ENCODE data around the gene RXRB. TPM values are rescaled to one million over a fixed set of nuclear protein-coding genes. Genes with fewer than 3 reads are reported as not detected.

The RXRB gene
- total and polyA plus RNA-seq, 2 donors (not counting 1 experiment from before 2014, with no cell fraction given), result 88.3 to 99.9 TPM

DNA sequence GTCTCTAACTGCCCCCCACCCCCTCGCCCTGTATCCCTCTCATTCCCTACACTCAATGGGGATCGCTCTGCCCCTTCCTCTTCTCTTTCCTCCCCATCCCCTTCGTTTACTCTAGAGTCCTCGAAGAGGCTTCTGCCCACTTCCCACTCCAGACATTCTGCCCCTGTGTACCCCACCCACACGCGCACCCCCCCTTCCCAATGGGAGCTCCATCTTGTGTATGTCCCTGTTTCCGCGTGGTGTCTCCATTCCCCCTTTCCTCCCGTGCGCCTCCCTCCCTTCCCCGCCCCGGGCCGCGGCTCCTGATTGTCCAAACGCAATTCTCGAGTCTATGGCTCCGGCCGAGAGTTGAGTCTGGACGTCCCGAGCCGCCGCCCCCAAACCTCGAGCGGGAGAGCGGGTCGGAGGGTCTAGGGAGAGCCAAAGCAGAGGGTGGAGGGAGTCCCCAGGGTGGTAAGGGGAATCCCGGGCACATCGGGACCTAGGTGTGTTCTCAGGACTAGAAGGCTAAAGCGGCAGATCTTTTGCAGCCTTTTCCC is 7.2 kb upstream of the RXRB start:
- Mint-ChIP-seq H3K27me3 (peaks cover 2% of the 10 kb centered on the region), H3K27ac (peak overlapping the region; percentile 90), H3K4me1 (peaks cover 37% of the 10 kb centered on the region), H3K9me3 (ENCODE audit: insufficient read depth) (no peaks in the 10 kb centered on the region), H3K4me3 (peak overlapping the region; percentile 88)
- ChIA-PET POLR2A (interaction anchor here (0.7 to 2.0 kb wide), 9 partner anchors 8 to 363 kb away, joined by 3 to 12 read pairs (median 8); partner anchors contain the start of genes B3GALT4, HLA-DPB1 and VPS52), CTCF (interaction anchor here (1.0 to 3.0 kb wide), 5 partner anchors 10 to 235 kb away, joined by 3 to 14 read pairs (median 5); no protein-coding TSS in a partner anchor)
- H4K20me1 ChIP-seq (ENCODE audit: control insufficient read depth, insufficient read depth, low read length, poor library complexity, severe bottlenecking), result no peaks in the 10 kb centered on the region
- ATAC-seq (ENCODE audit: low read depth) (no peak), DNase-seq (no peak)
- peak overlapping the region; percentile 87 to 91 for H3K27ac ChIP-seq (ENCODE audit: low read length in 2 of 2)
- H2AFZ ChIP-seq (ENCODE audit: insufficient read depth, low read depth, low read length, poor library complexity, severe bottlenecking), result peak overlapping the region; percentile 76
- H3K27me3 ChIP-seq (replicated peaks in 1 of 4; ENCODE audit: control extremely low read depth in 1 of 4, control insufficient read depth in 3 of 4, insufficient read depth in 4 of 4, low read length in 3 of 4), result peaks cover 0 to 3% (median 2%) of the 10 kb centered on the region in 4 experiments
- TF ChIP-seq, protein P1, sequence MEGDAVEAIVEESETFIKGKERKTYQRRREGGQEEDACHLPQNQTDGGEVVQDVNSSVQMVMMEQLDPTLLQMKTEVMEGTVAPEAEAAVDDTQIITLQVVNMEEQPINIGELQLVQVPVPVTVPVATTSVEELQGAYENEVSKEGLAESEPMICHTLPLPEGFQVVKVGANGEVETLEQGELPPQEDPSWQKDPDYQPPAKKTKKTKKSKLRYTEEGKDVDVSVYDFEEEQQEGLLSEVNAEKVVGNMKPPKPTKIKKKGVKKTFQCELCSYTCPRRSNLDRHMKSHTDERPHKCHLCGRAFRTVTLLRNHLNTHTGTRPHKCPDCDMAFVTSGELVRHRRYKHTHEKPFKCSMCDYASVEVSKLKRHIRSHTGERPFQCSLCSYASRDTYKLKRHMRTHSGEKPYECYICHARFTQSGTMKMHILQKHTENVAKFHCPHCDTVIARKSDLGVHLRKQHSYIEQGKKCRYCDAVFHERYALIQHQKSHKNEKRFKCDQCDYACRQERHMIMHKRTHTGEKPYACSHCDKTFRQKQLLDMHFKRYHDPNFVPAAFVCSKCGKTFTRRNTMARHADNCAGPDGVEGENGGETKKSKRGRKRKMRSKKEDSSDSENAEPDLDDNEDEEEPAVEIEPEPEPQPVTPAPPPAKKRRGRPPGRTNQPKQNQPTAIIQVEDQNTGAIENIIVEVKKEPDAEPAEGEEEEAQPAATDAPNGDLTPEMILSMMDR (IDR thresholded peaks at IDR 0.05), result no peak
- TF ChIP-seq EZH2 (IDR thresholded peaks at IDR 0.05; ENCODE audit: borderline replicate concordance, insufficient read depth, low read depth, low read length, poor library complexity, severe bottlenecking), result no peak
- H3K79me2 ChIP-seq (ENCODE audit: control insufficient read depth, insufficient read depth, low read length), result peaks cover 18% of the 10 kb centered on the region
- under 1% methylated on average over 28 of the region's 29 CpGs for WGBS (ENCODE audit: insufficient coverage)
- H3K4me2 ChIP-seq (replicated peaks; ENCODE audit: low read depth, low read length, poor library complexity, severe bottlenecking), result peak overlapping the region; percentile 92
- peaks cover 0 to 32% of the 10 kb centered on the region in 2 experiments for H3K36me3 ChIP-seq (replicated peaks in 1 of 2; ENCODE audit: control extremely low read depth in 1 of 2, control insufficient read depth in 1 of 2, extremely low read depth in 1 of 2, insufficient read depth in 2 of 2, low read length in 1 of 2)
- H3K9ac ChIP-seq (ENCODE audit: low read length), result peak overlapping the region; percentile 89
- H3K4me1 ChIP-seq (ENCODE audit: control insufficient read depth in 2 of 2, insufficient read depth in 2 of 2, low read length in 2 of 2), result peaks cover 24 to 38% of the 10 kb centered on the region in 2 donors
- intact Hi-C loops (cut with micrococcal nuclease), result loop anchor here (1.0 to 10.0 kb wide), 4 partner anchors 7 to 1233 kb away; partner anchors contain the start of genes COL11A2, DXO, RXRB and SLC39A7
- H3K9me3 ChIP-seq (ENCODE audit: control extremely low read depth in 1 of 3, control insufficient read depth in 2 of 3, insufficient read depth in 1 of 3, low read length in 2 of 3), result no peaks in the 10 kb centered on the region
- H3K4me3 ChIP-seq (ENCODE audit: control extremely low read depth in 1 of 5, extremely low read depth in 1 of 5, insufficient read depth in 1 of 5, low read depth in 2 of 5, low read length in 4 of 5), result peak overlapping the region; percentile 71 to 99 (median 90)

Measured in B cell (primary cell).